ENCODE measurements around the gene GRM7. TPM values are rescaled to one million over a fixed set of nuclear protein-coding genes. Genes with fewer than 3 reads are reported as not detected.

The GRM7 gene
- total RNA-seq, 1 experiment from 2014 or later = 0.28 TPM

GRCh38 chr3:7410782-7411181, 549.9 kb downstream of the GRM7 start:
- Histone ChIP-seq H2BK120ac (ENCODE audit: low read depth, low read length, poor library complexity, severe bottlenecking) (no peak overlapping the region), H3K9me3 (ENCODE audit: control insufficient read depth, low read depth, low read length) (no peaks in the 10 kb centered on the region), H3K4me2 (ENCODE audit: insufficient read depth, insufficient read length, low read length) (no peak overlapping the region), H3K79me1 (ENCODE audit: insufficient read depth, low read depth, low read length, poor library complexity, severe bottlenecking) (no peaks in the 10 kb centered on the region), H3K9ac (ENCODE audit: extremely low read depth, insufficient read length, low read length) (no peak overlapping the region), H3K23me2 (ENCODE audit: insufficient read length, low read depth, low read length, poor library complexity, severe bottlenecking) (no peaks in the 10 kb centered on the region), H2BK5ac (ENCODE audit: insufficient read length, low read length) (no peak overlapping the region), H3K79me2 (ENCODE audit: insufficient read depth, low read length) (no peaks in the 10 kb centered on the region), H4K20me1 (ENCODE audit: control insufficient read depth, insufficient read depth, insufficient read length) (no peaks in the 10 kb centered on the region), H2BK20ac (ENCODE audit: low read depth, low read length, poor library complexity, severe bottlenecking) (no peak overlapping the region), H4K91ac (ENCODE audit: insufficient read length, low read depth, low read length) (no peak overlapping the region), H3K4me1 (ENCODE audit: insufficient read depth, low read length) (no peaks in the 10 kb centered on the region), H3K23ac (ENCODE audit: insufficient read length, low read depth, low read length) (no peak overlapping the region), H3K18ac (ENCODE audit: insufficient read length, low read depth, low read length) (no peak overlapping the region), H3K27me3 (ENCODE audit: insufficient read depth, low read length) (no peaks in the 10 kb centered on the region), H3K27ac (ENCODE audit: insufficient read length, low read depth, low read length) (no peak overlapping the region), H3T11ph (ENCODE audit: low read length) (no peak overlapping the region), H2BK15ac (ENCODE audit: low read depth, low read length) (no peak overlapping the region), H3K4ac (ENCODE audit: low read depth, low read length) (no peak overlapping the region), H4K8ac (replicated peaks; ENCODE audit: insufficient read length, low read depth, low read length) (no peak overlapping the region), H4K5ac (ENCODE audit: insufficient read length, low read depth, low read length) (no peak overlapping the region), H3K14ac (ENCODE audit: insufficient read depth, low read length) (no peak overlapping the region), H3K56ac (ENCODE audit: insufficient read length, low read depth, low read length) (no peak overlapping the region), H2AFZ (ENCODE audit: low read length) (no peak overlapping the region), H2AK5ac (ENCODE audit: insufficient read length, low read length) (no peak overlapping the region), H2BK12ac (ENCODE audit: insufficient read length, low read depth, low read length) (no peak overlapping the region)
- no CpG with 5 or more reads among the region's 4 CpGs for WGBS (ENCODE audit: extremely low coverage, insufficient read length, low lambda C conversion rate)
- DNase-seq = no peak
- H3K27me3 Mint-ChIP-seq (ENCODE audit: low read depth) = no peaks in the 10 kb centered on the region
- H3K9me3 Mint-ChIP-seq = no peaks in the 10 kb centered on the region
- peak; percentile 46; the same call in 2 of the 3 replicates for TF ChIP-seq CTCF (conservative IDR thresholded peaks at IDR 0.05)
- H3K36me3 Mint-ChIP-seq (ENCODE audit: insufficient read depth in 1 of 3, low read depth in 3 of 3) = no peaks in the 10 kb centered on the region
- no peak overlapping the region for H3K4me3 Mint-ChIP-seq
- H3K4me1 Mint-ChIP-seq = no peaks in the 10 kb centered on the region
- H3K27ac Mint-ChIP-seq = no peak overlapping the region
